Liver (tissue), 10 donors: Measurements from ENCODE around the gene NGB. TPM values are rescaled to one million over a fixed set of nuclear protein-coding genes. Genes with fewer than 3 reads are reported as not detected.
A peak's percentile ranks its signal among the peaks of the same experiment; 100 is the strongest.

Experiments used
- DNase-seq: peaks from one replicate; pipeline ENCODE4 v3.0.0-alpha.2; 2017; ENCODE audit warnings: low spot score
- H3K27ac ChIP-seq, 2 donors: one replicate each; pipeline ENCODE4 v1.7.0; 2013; ENCODE audit warnings: inconsistent platforms in 2 of 2, low read length in 2 of 2, control low read depth in 1 of 2, low read depth in 1 of 2, mild to moderate bottlenecking in 1 of 2
- H3K27me3 ChIP-seq, 4 donors: one replicate each; pipeline versions ENCODE4 v1.6.1 to v1.7.0; 2013; ENCODE audit warnings: low read length in 3 of 4, inconsistent platforms in 1 of 4, mild to moderate bottlenecking in 1 of 4, moderate library complexity in 1 of 4; ENCODE audit not compliant: control insufficient read depth in 4 of 4, insufficient read depth in 4 of 4
- H3K36me3 ChIP-seq, 4 donors: one replicate each; pipeline versions ENCODE4 v1.6.1 to v1.7.0; 2013; ENCODE audit warnings: low read length in 3 of 4, mild to moderate bottlenecking in 3 of 4, low read depth in 1 of 4, moderate library complexity in 1 of 4; ENCODE audit not compliant: control insufficient read depth in 4 of 4, insufficient read depth in 3 of 4
- H3K4me1 ChIP-seq, 4 donors: one replicate each; pipeline versions ENCODE4 v1.6.1 to v1.7.0; 2013; ENCODE audit warnings: low read length in 3 of 4, mild to moderate bottlenecking in 3 of 4, moderate library complexity in 1 of 4; ENCODE audit not compliant: control insufficient read depth in 4 of 4, insufficient read depth in 4 of 4
- H3K4me3 ChIP-seq, 3 donors: one replicate each; pipeline versions ENCODE4 v1.6.1 to v1.7.0; 2013; ENCODE audit warnings: low read length in 3 of 3, control low read depth in 1 of 3, low read depth in 1 of 3, mild to moderate bottlenecking in 1 of 3
- H3K9ac ChIP-seq, 2 donors: one replicate each; pipeline ENCODE4 v1.7.0; 2013; ENCODE audit warnings: low read length in 2 of 2, mild to moderate bottlenecking in 2 of 2, moderate library complexity in 2 of 2, control low read depth in 1 of 2, low read depth in 1 of 2
- H3K9me3 ChIP-seq, 4 donors: one replicate each; pipeline versions ENCODE4 v1.6.1 to v1.7.0; 2013; ENCODE audit warnings: low read length in 3 of 4; ENCODE audit not compliant: control insufficient read depth in 4 of 4
- EGR1 ChIP-seq, 2 donors: IDR thresholded peaks; 2 replicates each; pipeline ENCODE4 v1.6.1; 2016 to 2018; ENCODE audit warnings: antibody characterized with exemption in 2 of 2, low read depth in 2 of 2
- GABPA ChIP-seq, 2 donors: IDR thresholded peaks in 1 of 2; conservative IDR thresholded peaks in 1 of 2; 2 replicates each; pipeline ENCODE4 v1.6.1; 2016; ENCODE audit warnings: antibody characterized with exemption in 2 of 2, mild to moderate bottlenecking in 1 of 2, moderate library complexity in 1 of 2
- HNF4A ChIP-seq, 2 donors: conservative IDR thresholded peaks; 2 replicates each; pipeline ENCODE4 v1.6.1; 2016; ENCODE audit warnings: antibody characterized with exemption in 2 of 2, mild to moderate bottlenecking in 2 of 2
- HNF4G ChIP-seq: IDR thresholded peaks from 2 replicates; pipeline ENCODE4 v1.6.1; 2016; ENCODE audit warnings: antibody characterized with exemption
- NR2F2 ChIP-seq: IDR thresholded peaks from 2 replicates; pipeline ENCODE4 v1.6.1; 2016; ENCODE audit warnings: antibody characterized with exemption
- RXRA ChIP-seq, 2 donors: IDR thresholded peaks; 2 replicates each; pipeline ENCODE4 v1.6.1; 2017 to 2018; ENCODE audit warnings: antibody characterized with exemption in 2 of 2, mild to moderate bottlenecking in 1 of 2
- YY1 ChIP-seq: IDR thresholded peaks from 2 replicates; pipeline ENCODE4 v1.6.1; 2016; ENCODE audit warnings: antibody characterized with exemption, mild to moderate bottlenecking
- WGBS: extraction: QIAGEN DNeasy Blood & Tissue Kit; methylation state at CpG from one replicate; pipeline ENCODE4 v1.1.7; 2013; 5-methylcytosine and 5-hydroxymethylcytosine counted together
- polyA plus RNA-seq, 2 donors: library from polyadenylated mRNA; stranded (reverse) in 1 of 2; unstranded in 1 of 2; fragments of 200-250 nt in 1 of 2; fragments of >200 nt in 1 of 2; fragmentation: Nextera tagmentation in 1 of 2; extraction: Ambion mirVana in 1 of 2; gene quantifications; one replicate each; pipeline versions ENCODE4 v1.2.1 to v1.2.3, GENCODE V29; 2013 to 2015
- small RNA-seq: library from RNA; depleted of rRNA; stranded (forward); fragments of <200 nt; gene quantifications from one replicate; pipeline ENCODE3, GENCODE V24; 2014
- total RNA-seq, 2 donors: library from RNA; depleted of rRNA; stranded (reverse); fragments of >200 nt; gene quantifications; one replicate each; pipeline ENCODE4 v1.2.3, GENCODE V29; 2014
- TF ChIP-seq, protein P1 (sequence below): IDR thresholded peaks from 2 replicates; pipeline ENCODE4 v1.6.1; 2016; ENCODE audit warnings: antibody characterized with exemption
- TF ChIP-seq, protein P2 (sequence below): fragments of 150-350 bp; IDR thresholded peaks from 2 replicates; pipeline ENCODE4 v1.5.1; 2017; ENCODE audit warnings: improper control_type of control experiment, low read depth, low read length; ENCODE audit not compliant: missing input control
- TF ChIP-seq, protein P3 (sequence below): IDR thresholded peaks from 2 replicates; pipeline ENCODE4 v1.6.1; 2016; ENCODE audit warnings: antibody characterized with exemption
- TF ChIP-seq, protein P4 (sequence below): IDR thresholded peaks from 2 replicates; pipeline ENCODE4 v1.6.1; 2016; ENCODE audit warnings: antibody characterized with exemption
- donor health status: healthy.
- donor health status: healthy.
- donor health status: healthy.
- donor health status: healthy.
- donor health status: healthy.

The NGB gene
- total and polyA plus RNA-seq, 4 donors: not detected

DNA sequence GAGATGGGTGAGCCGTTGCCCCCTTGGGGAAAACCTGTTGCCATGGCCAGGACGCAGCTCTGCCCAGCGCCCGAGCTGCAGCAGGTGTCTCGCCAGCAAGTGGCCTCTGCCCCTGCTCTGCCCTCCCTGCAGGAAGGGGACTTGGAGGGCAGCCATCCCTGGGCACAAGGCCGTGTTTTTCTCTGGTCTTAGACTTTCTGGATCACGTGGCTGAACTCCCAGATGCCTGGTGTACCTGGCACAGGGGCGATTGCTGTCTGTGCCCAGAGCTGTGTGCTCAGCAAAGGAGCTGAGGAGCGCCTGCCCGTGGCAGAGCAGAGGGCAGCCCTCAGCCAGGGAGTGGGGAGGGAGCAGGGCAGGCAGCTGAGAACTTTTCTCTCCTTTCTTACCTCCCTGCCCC is 51.4 kb downstream of the NGB start:
- no peak for DNase-seq
- peaks cover 0 to 12% (median 5%) of the 10 kb centered on the region in 4 donors for H3K4me1 ChIP-seq
- peaks cover 0 to 2% (median 1%) of the 10 kb centered on the region in 4 donors for H3K27me3 ChIP-seq
- no peaks in the 10 kb centered on the region for H3K36me3 ChIP-seq
- peak; percentile 49 to 67 for TF ChIP-seq HNF4A (conservative IDR thresholded peaks at IDR 0.05)
- TF ChIP-seq RXRA (IDR thresholded peaks at IDR 0.05): peak in 1 of 2 donors; percentile 53
- no peak for TF ChIP-seq YY1
- 22% methylated on average over 10 of the region's 10 CpGs for WGBS
- H3K27ac ChIP-seq: no peak overlapping the region
- H3K9ac ChIP-seq: no peak overlapping the region
- no peak overlapping the region for H3K4me3 ChIP-seq
- H3K9me3 ChIP-seq: no peaks in the 10 kb centered on the region

DNA sequence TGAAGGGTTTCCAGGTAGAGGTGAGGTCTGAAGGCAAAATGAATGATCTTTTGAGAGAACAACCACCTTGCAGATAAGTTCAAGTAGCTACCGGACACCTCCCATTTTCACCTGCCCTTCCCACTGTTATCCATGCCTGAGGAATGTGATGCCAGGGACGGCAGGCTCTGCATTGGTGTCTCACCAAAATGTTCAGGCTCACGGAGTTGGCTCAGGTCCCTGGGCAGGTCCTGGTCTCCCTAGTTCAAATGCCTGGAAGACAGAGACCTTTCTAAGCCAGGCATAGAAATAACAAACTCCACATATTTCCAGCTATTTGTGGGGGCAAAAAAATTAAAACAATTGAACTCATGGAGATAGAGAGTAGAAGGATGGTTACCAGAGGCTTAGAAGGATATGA is 53.5 kb downstream of the NGB start:
- Histone ChIP-seq H3K4me1 (peaks cover 0 to 12% (median 5%) of the 10 kb centered on the region in 4 donors), H3K36me3 (no peaks in the 10 kb centered on the region), H3K9ac (no peak overlapping the region), H3K27ac (no peak overlapping the region), H3K9me3 (no peaks in the 10 kb centered on the region), H3K27me3 (peaks cover 0 to 2% (median 1%) of the 10 kb centered on the region in 4 donors), H3K4me3 (no peak overlapping the region)
- DNase-seq: no peak
- TF ChIP-seq NR2F2: no peak
- TF ChIP-seq, protein P1, sequence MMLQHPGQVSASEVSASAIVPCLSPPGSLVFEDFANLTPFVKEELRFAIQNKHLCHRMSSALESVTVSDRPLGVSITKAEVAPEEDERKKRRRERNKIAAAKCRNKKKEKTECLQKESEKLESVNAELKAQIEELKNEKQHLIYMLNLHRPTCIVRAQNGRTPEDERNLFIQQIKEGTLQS: no peak
- no peak for TF ChIP-seq EGR1 (IDR thresholded peaks at IDR 0.05; ENCODE audit: low read depth in 2 of 2)
- no peak for TF ChIP-seq HNF4G
- TF ChIP-seq, protein P2, sequence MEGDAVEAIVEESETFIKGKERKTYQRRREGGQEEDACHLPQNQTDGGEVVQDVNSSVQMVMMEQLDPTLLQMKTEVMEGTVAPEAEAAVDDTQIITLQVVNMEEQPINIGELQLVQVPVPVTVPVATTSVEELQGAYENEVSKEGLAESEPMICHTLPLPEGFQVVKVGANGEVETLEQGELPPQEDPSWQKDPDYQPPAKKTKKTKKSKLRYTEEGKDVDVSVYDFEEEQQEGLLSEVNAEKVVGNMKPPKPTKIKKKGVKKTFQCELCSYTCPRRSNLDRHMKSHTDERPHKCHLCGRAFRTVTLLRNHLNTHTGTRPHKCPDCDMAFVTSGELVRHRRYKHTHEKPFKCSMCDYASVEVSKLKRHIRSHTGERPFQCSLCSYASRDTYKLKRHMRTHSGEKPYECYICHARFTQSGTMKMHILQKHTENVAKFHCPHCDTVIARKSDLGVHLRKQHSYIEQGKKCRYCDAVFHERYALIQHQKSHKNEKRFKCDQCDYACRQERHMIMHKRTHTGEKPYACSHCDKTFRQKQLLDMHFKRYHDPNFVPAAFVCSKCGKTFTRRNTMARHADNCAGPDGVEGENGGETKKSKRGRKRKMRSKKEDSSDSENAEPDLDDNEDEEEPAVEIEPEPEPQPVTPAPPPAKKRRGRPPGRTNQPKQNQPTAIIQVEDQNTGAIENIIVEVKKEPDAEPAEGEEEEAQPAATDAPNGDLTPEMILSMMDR: no peak
- TF ChIP-seq GABPA (IDR thresholded peaks at IDR 0.05 in 1 of 2, conservative IDR thresholded peaks at IDR 0.05 in 1 of 2): no peak
- TF ChIP-seq, protein P3, sequence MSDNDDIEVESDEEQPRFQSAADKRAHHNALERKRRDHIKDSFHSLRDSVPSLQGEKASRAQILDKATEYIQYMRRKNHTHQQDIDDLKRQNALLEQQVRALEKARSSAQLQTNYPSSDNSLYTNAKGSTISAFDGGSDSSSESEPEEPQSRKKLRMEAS: no peak
- TF ChIP-seq, protein P4, sequence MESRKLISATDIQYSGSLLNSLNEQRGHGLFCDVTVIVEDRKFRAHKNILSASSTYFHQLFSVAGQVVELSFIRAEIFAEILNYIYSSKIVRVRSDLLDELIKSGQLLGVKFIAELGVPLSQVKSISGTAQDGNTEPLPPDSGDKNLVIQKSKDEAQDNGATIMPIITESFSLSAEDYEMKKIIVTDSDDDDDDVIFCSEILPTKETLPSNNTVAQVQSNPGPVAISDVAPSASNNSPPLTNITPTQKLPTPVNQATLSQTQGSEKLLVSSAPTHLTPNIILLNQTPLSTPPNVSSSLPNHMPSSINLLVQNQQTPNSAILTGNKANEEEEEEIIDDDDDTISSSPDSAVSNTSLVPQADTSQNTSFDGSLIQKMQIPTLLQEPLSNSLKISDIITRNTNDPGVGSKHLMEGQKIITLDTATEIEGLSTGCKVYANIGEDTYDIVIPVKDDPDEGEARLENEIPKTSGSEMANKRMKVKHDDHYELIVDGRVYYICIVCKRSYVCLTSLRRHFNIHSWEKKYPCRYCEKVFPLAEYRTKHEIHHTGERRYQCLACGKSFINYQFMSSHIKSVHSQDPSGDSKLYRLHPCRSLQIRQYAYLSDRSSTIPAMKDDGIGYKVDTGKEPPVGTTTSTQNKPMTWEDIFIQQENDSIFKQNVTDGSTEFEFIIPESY: no peak
- 69% methylated on average over 3 of the region's 3 CpGs for WGBS

Small RNA genes lying within 50 kb of the gene (small RNA-seq; reads per million reads assigned to genes)
- gene MIR1260A: not detected

Other genes with a start within 250 kb of the NGB start
- gene IRF2BPL, start 242.5 kb downstream of the NGB start, total RNA-seq: 10 to 100 TPM in 1 of 2 donors, 1 to 10 TPM in 1; 7.6 to 15.8 TPM
- gene IRF2BPL, start 242.5 kb downstream of the NGB start, polyA plus RNA-seq: 1 to 10 TPM; 3.8 to 7.1 TPM
- gene CIPC, start 172.9 kb downstream of the NGB start, total RNA-seq: 10 to 100 TPM in 1 of 2 donors, 1 to 10 TPM in 1; 6.7 to 17.8 TPM
- gene CIPC, start 172.9 kb downstream of the NGB start, polyA plus RNA-seq: 1 to 10 TPM; 5.2 to 6.7 TPM
- not detected for gene ZDHHC22, start 129.4 kb downstream of the NGB start, total RNA-seq
- not detected for gene ZDHHC22, start 129.4 kb downstream of the NGB start, polyA plus RNA-seq
- 1 to 10 TPM in 1 of 2 donors, under 1 TPM in 1; 0.25 to 1.6 TPM for gene TMEM63C, start 89.4 kb downstream of the NGB start, total RNA-seq
- gene TMEM63C, start 89.4 kb downstream of the NGB start, polyA plus RNA-seq: under 1 TPM in 1 of 2 donors, not detected in 1; 0.13 TPM
- 10 to 100 TPM in 1 of 2 donors, 1 to 10 TPM in 1; 5.3 to 13.1 TPM for gene POMT2, start 49.7 kb upstream of the NGB start, total RNA-seq
- 1 to 10 TPM; 4.8 to 5.2 TPM for gene POMT2, start 49.7 kb upstream of the NGB start, polyA plus RNA-seq
- gene GSTZ1, start 49.8 kb upstream of the NGB start, total RNA-seq: 100 to 1,000 TPM in 1 of 2 donors, 10 to 100 TPM in 1; 14.9 to 183 TPM
- gene GSTZ1, start 49.8 kb upstream of the NGB start, polyA plus RNA-seq: 10 to 100 TPM; 52.0 to 70.4 TPM
- 1 to 10 TPM; 6.9 TPM for gene TMED8, start 105.9 kb upstream of the NGB start, total RNA-seq
- 1 to 10 TPM; 1.3 to 1.6 TPM for gene TMED8, start 105.9 kb upstream of the NGB start, polyA plus RNA-seq
- under 1 TPM; 0.19 to 0.50 TPM for gene SAMD15, start 106.2 kb upstream of the NGB start, total RNA-seq
- gene SAMD15, start 106.2 kb upstream of the NGB start, polyA plus RNA-seq: under 1 TPM in 1 of 2 donors, not detected in 1; 0.10 TPM
- under 1 TPM; 0.19 to 0.50 TPM for gene NOXRED1, start 152.3 kb upstream of the NGB start, total RNA-seq
- gene NOXRED1, start 152.3 kb upstream of the NGB start, polyA plus RNA-seq: under 1 TPM; 0.06 to 0.42 TPM
- 10 to 100 TPM in 1 of 2 donors, 1 to 10 TPM in 1; 9.8 to 13.9 TPM for gene VIPAS39, start 186.4 kb upstream of the NGB start, total RNA-seq
- 1 to 10 TPM; 5.6 to 8.0 TPM for gene VIPAS39, start 186.4 kb upstream of the NGB start, polyA plus RNA-seq
- 10 to 100 TPM; 45.8 to 80.7 TPM for gene AHSA1, start 186.9 kb upstream of the NGB start, total RNA-seq
- 10 to 100 TPM; 47.5 to 54.3 TPM for gene AHSA1, start 186.9 kb upstream of the NGB start, polyA plus RNA-seq
- gene ISM2, start 227.6 kb upstream of the NGB start, total RNA-seq: not detected
- not detected for gene ISM2, start 227.6 kb upstream of the NGB start, polyA plus RNA-seq